AG04449 (cell line): Measurements from ENCODE around the gene MAGI1.

Source experiments
- CTCF ChIA-PET: fragments of 350-600 bp; formaldehyde crosslinking; extraction: SDS; loops from one replicate; lab custom pipeline; 2021; ENCODE audit warnings: antibody characterized with exemption; lab: Yijun Ruan, JAX
- POLR2A ChIA-PET: fragments of 400-600, 350-600 bp; formaldehyde crosslinking; extraction: SDS; loops from one replicate; lab custom pipeline; 2020; ENCODE audit warnings: antibody characterized with exemption, inconsistent platforms; lab: Yijun Ruan, JAX
- DNase-seq: peaks from one replicate; pipeline ENCODE4 v3.0.0-alpha.2; 2010; ENCODE audit warnings: low read depth, low spot score
- H3K4me3 ChIP-seq: 2 replicates; pipeline ENCODE4 v1.5.1; 2011; ENCODE audit warnings: low read depth, mild to moderate bottlenecking, control low read depth, low read length
- TF ChIP-seq, protein P1 (sequence below): IDR thresholded peaks from one replicate; pipeline ENCODE4 v1.5.1; 2011; ENCODE audit warnings: mild to moderate bottlenecking, moderate library complexity, low read length, control low read depth, inconsistent platforms; ENCODE audit not compliant: insufficient read depth; ENCODE audit errors: missing control alignments

MAGI1 gene

DNA sequence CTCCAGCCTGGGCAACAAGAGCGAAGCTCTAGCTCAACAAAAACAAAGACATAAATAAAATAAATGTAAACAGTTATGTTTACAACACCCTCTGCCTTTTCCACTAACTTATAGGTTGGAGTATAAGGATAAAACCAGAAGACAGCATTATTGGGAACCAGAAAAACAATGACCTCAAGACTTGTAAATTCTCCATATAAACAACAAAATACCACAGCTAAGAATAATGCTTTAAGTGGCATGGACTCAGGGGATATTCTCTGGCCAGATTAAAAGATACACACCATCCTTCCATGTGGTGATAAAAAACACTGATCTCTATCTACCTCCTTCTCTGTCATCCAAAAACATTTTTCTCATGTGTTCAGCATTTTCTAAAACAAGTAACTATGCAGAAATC lies 500.6 kb downstream of the MAGI1 start:
- no peak for DNase-seq
- ChIA-PET CTCF (no interaction called here), POLR2A (interaction anchor here (0.5 kb wide), 1 partner anchor 42 kb away, joined by 3 read pairs; no protein-coding TSS in a partner anchor)
- TF ChIP-seq, protein P1, sequence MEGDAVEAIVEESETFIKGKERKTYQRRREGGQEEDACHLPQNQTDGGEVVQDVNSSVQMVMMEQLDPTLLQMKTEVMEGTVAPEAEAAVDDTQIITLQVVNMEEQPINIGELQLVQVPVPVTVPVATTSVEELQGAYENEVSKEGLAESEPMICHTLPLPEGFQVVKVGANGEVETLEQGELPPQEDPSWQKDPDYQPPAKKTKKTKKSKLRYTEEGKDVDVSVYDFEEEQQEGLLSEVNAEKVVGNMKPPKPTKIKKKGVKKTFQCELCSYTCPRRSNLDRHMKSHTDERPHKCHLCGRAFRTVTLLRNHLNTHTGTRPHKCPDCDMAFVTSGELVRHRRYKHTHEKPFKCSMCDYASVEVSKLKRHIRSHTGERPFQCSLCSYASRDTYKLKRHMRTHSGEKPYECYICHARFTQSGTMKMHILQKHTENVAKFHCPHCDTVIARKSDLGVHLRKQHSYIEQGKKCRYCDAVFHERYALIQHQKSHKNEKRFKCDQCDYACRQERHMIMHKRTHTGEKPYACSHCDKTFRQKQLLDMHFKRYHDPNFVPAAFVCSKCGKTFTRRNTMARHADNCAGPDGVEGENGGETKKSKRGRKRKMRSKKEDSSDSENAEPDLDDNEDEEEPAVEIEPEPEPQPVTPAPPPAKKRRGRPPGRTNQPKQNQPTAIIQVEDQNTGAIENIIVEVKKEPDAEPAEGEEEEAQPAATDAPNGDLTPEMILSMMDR = no peak
- no peak overlapping the region for H3K4me3 ChIP-seq

DNA sequence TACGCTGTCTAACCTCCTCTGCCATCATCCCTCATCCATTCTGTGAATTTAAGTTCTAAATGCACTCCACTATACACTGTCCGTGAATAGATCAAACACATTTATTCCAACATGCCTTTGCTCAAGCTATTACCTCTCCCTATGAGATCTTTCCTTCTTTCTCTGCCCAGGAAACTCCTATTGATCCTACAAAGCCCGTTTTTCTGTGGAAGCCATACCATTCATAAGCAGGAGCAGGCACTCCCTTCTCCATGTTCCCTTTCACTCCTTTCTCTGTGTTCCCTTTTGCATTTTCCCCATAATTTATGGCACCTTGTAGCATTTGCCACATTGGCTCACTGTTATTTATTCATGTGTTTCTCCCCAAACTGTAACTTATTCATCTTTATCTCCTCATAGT lies 501.6 kb downstream of the MAGI1 start:
- H3K4me3 ChIP-seq = no peak overlapping the region
- CTCF ChIA-PET = interaction anchor here (0.6 kb wide), 1 partner anchor 359 kb away, joined by 3 read pairs; no protein-coding TSS in a partner anchor
- POLR2A ChIA-PET = no interaction called here

DNA sequence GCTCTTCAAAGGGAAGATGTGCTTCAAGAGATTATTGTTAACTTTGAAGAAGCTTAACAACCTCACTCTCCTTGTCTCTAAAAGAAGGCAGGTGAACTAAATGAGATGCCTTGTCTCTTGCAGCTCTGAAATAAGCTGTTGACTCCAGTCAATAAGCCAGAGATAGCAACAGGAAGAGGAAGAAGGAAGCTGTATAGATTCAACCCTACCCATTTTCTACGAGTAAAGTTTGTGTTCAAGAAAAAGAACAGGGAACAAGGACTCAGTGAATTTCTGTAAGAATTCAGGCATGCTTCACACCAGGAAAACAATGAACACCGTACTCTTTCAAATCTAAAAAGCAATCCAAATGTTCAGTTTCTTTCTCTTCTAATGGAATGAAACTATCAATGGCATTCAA lies 503.5 kb downstream of the MAGI1 start:
- DNase-seq = no peak
- CTCF ChIA-PET = no interaction called here
- TF ChIP-seq, protein P1 = no peak
- H3K4me3 ChIP-seq = no peak overlapping the region
- POLR2A ChIA-PET = no interaction called here

More for the DNA sequence above, 501.6 kb downstream of the MAGI1 start:
- no peak for DNase-seq
- TF ChIP-seq, protein P1 = no peak

DNA sequence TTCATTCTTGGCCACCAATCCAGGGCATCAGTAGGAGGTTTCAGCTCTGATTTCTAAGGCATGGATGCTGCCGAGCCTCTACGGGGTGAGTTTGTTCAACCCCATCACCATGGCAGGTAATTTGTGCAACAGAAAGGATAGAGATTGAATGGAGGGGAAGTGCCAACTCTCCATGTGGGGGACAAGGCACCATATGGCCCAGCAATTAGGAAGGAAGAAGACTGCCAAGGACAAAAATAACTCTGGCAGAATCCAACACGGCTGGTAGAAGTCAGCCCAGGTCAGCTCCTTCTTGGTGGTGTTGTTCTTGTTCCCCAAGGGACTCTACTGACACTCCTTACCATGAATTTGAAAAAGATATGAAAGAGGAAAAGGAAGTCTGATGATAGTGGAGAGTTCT lies 503.9 kb downstream of the MAGI1 start:
- CTCF ChIA-PET = no interaction called here
- TF ChIP-seq, protein P1 = no peak
- POLR2A ChIA-PET = no interaction called here
- no peak overlapping the region for H3K4me3 ChIP-seq
- no peak for DNase-seq

DNA sequence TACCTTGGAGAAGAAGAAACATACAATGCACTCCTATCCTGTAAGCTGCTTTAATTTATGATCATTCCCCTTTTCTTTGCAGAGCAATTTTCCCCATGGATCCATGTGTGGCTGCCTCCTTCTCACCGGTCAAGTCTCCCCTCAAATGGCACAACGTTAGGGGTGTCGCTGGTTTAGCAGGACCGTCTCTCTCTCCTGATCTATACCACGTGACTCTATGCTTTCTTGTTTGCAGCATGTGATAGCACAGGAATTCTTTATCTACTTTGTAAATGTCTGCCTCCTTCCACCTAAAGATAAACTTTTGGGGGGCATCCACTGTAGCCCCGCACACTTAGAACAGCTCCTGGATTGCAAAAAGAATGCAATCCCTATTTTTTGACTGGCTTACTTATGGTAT lies 506.0 kb downstream of the MAGI1 start:
- H3K4me3 ChIP-seq = no peak overlapping the region
- POLR2A ChIA-PET = no interaction called here
- TF ChIP-seq, protein P1 = no peak
- CTCF ChIA-PET = no interaction called here
- no peak for DNase-seq

DNA sequence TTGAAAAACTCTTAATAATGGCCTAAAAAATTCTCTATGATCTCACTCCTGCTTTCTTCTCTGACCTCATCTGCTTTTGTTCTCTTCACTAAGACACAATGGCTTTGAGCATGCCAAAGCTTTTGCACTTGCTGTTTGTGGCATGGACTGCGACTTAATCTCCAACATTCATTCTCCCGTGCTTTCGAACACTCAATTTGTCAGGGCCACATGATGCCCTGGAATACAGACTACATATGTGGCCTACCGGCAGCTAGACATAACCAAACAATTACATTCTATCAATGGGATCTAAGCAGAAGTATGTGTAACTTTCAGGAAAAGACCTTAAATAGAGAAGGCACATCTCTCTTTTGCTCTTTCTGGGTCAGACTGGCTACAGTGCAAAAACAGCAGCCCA lies 506.5 kb downstream of the MAGI1 start:
- CTCF ChIA-PET = no interaction called here
- TF ChIP-seq, protein P1 = no peak
- POLR2A ChIA-PET = no interaction called here
- DNase-seq = no peak
- H3K4me3 ChIP-seq = no peak overlapping the region
